HG03280 (cell line): Measurements from ENCODE around the gene PSMG2.
"Not testable (repeated sequence)": the region's sequence is repeated elsewhere in the genome, so short reads cannot be mapped to it uniquely, and the experiment has no call there.

Experiments used
- ATAC-seq: cut with Tn5 transposase; IDR thresholded peaks from one replicate; pipeline ENCODE4 v1.9.1; 2021; ENCODE audit warnings: mild to moderate bottlenecking, moderate library complexity; ENCODE audit not compliant: unreplicated experiment

The PSMG2 gene

DNA sequence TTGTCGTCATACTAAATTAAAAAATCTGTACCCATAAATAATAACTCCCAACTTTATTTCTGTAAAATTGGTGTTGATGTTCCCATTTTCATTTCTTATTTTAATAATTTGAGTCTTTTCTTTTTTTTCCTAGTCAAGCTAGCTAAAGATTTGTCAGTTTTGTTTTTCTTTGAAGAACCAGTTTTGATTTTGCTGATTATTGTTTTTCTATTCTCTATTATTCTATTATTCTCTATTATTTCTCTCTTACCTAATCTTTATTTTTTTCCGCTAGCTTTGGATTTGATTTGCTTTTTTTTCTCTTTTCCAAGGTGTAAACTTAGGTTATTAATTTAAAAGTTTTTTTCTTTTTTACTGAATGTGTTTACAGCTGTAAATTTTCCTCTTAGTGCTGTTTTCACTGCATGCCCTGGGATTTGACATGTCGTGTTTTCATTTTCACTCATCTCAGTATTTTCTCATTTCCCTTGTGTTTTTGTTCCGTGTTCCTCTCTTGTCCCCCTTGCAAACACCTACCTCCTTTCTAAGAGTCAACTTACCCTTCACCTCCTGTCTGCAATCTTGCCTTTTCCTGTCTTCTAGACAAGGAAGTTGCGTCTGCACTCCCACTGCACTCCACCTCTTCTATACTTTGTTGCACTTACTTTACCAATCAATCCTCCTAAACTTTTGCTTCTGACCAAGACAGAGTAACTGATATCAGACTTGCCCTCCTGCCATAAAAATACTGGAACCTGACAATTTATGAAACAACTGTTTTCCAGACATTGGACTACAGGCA is 18.8 kb downstream of the PSMG2 start:
- ATAC-seq, result no peak

DNA sequence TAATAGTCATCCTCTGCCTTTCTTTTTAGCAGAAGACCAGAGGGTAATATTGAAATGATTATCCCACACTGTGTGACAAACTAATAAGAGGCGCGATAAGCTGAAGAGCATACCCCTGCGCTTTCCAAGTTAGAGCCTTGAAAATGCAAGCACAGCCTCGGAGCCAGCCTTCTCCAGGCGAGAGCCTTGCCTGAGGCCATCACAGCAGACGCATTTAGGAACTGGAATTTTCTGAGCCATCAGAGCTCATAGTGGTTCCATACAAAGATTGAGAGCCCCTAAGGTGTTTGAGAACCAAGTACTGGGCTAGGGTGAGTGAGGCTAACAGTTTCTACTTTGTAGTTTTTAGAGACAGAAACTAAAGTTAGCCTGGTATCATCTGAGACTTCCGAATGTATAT is 19.9 kb downstream of the PSMG2 start:
- ATAC-seq, result no peak

DNA sequence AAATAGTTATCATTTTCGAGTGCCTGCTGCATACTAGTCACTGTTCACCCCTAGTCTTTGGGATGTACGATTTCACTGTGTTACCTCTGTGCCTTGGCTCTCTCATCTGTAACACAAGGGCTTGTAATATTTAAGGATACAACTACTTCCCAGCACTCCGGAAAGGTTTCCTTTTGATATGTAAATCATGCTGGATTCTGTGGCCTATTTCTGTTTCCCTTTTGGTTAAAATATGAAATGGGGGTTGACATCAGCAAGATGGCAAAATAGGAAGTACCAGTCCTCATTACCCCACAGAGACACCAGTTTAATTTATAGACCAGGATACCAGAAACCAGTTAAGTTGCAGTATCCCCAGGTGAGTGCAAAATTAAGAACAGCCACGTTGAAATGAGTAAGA is 23.5 kb downstream of the PSMG2 start:
- ATAC-seq, result no peak

DNA sequence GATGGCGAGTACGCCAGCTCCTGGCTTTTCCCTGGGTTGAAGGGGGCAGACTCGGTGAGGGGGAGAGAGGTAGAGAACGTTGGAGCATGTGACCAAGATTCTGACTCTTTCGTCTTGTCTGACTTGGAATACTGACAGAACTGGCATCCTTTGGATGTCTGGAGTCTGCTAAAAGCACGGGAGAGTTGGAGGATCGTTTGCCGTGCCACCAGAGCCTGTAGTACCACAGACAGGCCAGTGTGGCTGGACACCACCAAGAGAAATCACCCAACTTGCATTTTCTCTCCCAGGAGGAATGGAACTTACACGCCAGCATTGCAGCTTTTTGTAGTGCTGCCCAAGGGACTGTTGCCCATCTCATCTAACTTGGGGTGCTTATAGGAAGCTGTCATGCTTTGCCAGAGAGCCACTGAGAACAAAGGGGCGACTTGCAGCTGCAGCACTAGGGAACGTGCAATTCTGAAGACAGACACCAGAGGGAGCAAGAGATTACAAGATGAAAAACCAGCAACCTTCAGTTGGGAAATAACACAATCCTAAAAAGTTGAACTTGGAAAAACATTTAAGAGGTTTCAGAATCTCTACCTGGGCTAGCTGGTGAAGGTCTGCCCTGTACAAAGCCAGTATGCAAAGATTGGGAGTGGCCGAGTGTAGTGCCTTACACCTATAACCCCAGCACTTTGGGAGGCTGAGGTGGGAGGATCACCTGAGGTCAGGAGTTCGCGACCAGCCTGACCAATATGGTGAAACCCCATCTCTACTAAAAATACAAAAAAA is 24.1 kb downstream of the PSMG2 start:
- no peak for ATAC-seq

DNA sequence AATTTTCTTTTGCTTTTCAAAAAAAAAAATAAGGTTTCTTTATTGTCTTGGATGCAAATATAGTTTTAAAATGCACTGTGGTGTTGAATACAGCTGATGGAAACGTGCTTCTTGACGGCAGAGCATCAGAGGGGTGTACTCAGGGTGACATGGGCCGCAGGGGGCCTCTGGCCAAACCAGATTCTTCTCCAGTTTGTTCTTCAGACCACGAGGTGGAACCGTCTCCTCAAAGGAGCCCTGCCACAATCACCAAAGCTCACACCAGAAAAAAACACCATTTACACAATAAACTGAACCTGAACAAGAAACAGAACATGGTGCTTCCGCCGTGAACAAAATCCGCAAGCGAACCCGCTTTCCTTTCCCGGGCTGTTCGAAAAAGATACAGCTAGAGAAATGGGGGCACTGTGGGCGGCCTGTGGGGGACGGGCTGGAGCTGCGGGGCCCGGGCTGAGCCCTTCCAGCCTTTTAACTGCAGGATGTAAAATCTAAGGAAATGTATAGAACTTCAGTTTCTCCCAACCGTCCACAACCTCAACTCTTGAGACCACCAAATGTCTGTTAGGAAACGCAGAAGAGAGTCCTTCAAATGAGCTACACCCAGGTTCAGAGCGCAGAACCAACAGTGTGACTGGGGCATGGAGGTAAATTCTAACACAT is 34.5 kb downstream of the PSMG2 start:
- ATAC-seq, result no peak

DNA sequence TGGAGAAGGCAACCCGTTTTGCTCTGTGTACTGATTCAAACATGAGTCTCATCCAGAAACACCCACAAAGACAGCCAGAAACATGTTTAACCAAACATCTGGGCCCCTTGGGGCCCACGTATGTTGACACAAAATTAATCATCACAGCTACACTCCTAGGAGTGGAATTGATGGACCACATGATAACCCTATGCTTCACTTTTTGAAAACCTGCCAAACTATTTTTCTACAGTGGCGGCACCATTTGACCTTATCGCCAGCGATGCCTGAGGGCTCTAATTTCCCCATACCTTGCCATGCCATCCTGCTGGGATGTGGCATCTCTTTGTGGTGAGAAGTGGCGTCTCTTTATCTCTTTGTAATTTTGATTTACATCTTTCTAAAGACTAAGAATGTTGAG is 38.5 kb downstream of the PSMG2 start:
- ATAC-seq, result no peak

DNA sequence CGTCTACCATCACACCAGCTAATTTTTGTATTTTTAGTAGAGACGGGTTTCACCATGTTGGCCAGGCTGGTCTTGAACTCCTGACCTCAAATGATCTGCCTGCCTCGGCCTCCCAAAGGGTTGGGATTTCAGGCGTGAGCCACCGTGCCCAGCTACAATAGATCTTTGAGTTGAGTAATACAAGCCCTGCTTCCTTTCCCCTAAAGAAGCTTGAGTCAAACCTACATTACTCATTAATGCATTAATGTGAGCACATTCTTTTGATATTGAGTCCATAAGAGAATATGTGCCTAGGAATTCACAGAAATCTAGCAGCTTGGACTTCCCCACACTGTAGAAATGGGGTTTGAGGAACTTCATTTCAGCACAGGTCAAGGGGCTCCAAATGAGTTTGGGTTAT is 39.6 kb downstream of the PSMG2 start:
- ATAC-seq, result no peak

DNA sequence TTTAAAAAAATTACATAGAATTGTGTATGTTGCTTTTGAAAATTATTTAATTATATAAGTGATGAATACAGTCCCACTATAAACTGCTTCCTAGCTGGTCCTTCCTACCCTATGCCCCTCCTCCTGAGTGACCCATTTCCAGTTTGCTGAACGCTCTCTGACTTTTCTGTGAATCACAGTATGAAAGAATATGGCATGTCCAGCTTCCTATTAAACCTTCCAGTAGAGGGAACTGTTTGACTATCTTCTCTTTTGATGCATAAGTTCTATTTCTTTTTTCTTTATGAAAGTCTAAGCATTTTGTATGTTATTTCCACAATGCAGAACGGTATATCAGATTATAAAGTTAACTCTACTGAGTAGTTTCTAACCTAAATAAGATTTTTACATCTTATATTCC is 41.3 kb downstream of the PSMG2 start:
- no peak for ATAC-seq

DNA sequence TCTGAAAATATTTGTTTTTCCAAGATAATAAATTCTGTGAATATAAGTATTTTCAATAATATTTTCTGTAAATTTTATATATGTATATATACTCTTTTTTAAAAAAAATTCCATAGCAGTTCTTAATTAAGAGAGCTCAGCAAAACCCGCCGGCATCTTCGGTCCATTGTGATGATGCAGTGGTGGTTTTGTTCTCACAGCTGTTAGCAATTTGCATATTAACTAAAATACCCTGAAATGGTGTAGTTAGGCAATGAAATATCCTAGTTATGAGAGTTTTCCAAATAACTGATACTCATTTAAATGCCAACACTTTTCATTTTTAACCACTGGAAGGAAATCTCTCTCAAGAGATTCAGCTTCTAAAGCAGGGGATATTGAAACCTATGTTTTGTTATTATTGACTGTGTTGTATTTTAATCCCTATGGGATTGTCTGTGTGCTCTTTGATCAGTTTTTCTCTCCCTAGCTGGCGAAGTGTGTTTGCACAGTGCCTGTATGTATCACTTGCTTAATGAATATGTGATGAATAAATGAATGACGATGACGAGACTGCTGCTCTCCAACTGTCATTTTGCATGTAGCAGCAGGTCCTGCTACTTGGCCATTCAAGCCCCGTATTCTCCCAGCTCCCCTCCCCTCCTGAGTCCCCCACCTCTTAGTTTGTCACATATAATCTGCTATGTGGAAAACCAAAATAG is 42.4 kb downstream of the PSMG2 start:
- no peak for ATAC-seq

DNA sequence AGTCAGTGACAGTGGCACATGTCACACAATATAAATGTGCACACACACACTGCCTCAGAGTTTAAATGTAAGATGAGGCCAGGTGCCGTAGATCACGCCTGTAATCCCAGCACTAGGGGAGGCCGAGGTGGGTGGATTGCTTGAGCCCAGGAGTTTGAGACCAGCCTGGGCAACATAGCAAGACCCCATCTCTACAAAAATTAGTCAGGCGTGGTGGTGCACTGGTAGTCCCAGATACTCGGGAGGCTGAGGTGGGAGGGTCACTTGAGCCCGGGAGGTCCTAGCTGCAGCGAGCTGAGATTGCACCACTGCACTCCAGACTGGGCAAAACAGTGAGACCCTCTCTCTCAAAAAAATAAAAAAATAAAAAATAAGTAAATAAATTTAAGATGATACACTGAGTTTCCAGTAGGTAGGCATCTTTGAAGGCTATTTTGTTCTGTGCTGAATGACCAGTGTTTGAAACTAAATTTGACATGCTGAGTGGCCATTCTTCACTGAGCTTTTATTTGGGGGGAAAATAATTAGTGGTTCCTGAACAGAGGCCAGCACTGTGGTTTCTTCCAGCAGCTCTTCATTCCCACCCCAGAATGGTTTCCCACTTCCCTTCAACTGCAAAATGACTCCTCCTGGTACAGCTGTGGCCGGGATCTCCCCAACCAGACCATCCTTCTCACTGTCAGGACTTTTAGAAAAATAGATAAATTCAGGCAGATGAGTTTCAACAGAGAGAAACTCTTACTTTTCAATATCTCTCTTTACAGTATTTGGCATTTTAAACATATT is 44.9 kb downstream of the PSMG2 start:
- ATAC-seq, result no peak

DNA sequence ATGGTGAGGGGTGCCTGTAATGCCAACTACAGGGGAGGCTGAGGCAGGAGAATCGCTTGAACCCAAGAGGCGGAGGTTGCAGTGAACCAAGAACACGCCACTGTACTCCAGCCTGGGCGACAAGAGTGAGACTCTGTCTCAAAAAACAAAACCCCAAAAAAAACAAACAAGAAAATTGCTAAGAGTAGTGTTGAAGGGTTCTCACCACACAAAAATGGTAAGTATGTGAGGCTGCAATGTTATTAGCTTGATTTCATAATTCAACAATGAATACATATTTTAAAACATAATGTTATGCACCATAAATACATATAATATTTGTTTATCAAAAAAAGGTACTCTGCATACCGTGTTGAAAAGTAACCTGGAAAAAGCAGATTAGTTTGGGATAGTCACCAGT is 45.8 kb downstream of the PSMG2 start:
- ATAC-seq, result no peak

DNA sequence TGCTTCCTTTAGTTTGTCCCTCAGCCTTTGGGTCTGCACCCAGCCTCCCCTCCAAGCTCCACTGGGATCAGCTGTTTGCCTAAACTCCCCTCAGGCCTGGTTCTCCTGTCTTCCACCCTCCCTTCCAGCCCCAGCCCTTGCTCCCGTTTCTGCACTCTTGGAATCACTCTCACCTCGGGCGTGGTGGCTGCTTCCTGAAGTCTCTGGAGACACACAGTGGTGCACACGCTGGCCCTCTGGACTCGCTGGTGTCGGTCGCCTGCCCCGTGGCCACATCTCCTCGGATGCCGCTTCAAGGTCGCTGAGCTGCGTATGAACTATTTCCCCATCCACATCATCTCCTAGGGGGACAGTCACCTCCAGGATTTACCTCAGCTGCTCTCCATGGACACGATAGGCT is 46.3 kb downstream of the PSMG2 start:
- no peak for ATAC-seq

DNA sequence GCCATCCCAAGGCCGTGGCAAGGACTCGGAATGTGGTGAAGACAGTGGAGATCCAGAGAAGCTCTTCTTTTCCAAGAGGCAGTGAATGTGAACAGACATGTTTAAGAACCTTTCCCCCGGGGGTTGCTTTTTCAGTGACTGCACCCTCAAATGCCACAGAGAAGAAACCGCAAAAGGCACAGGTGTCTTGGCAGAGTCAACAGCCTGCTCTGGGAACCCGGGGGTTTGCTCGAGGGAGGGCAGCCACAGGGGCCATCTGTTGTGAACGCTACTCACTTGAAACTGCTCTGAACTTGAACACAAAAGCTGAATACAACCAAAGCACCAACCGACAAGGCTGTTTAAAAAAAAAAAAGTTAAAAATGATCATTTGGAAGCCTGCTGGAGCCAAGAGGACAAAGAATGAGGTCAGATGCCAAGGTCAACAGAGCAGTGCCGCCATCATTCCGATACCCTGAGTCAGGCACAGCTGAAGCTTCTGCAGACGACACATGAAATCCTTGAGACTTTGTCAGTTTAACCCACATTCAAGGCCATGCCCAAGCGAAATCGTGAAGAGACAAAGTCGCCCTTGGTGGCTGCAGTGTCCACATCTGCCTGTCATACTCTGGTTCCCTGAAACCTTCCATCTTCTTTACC is 47.4 kb downstream of the PSMG2 start:
- ATAC-seq, result no peak

DNA sequence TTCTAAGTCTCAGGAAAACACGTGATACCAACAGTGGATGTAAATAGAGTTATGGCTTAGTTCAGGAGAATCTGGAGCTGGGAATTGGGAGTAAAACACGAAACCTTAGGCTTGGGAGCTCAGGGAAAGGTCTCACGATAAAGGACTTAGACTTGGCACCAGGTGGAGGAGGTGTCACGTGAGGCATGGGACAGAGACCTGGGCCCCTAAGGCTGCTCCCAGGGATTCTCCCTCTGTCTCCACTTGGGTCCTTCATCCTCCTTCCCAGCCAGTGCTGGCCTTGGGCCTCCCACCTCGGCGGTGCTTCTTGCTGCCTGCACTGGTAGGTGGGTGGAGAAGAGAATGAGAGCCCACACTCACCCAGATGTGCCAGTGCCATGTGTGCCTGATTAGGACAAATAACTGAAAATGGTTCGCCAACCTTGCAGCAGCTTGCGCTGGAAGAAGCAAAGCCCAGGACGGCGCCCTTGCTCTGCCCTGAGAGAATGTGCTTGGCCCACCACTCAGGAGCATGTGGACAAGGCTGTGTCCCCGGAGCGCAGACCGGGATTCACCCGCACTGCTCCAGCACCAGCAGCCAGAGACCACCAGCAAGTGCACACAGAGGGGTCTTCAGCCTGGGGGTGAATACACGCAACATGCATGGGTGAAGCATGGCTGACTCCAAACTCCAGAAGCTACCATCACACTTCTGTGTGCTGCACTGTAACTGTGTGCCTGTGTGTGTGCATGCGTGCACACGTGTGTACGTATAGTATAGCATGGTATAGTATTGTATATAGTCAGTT is 48.1 kb downstream of the PSMG2 start:
- ATAC-seq, result no peak

DNA sequence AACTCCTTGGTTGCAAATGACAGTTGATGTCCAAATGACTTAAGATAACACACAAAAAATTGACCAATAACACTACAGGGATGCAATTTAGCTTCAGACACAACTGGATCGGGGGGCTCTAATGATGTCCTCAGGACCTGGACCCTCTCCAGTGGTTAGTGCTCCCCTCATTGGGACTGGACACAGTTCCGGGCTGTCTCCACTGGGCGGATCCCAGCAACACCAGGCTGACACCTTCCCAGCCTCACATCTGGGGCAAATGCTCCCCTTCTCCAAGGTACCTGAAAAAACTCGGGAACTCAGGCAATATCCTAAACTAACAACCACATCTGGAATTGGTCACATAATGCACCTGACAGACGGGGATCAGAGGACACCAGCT is 48.7 kb downstream of the PSMG2 start:
- ATAC-seq, result no peak

DNA sequence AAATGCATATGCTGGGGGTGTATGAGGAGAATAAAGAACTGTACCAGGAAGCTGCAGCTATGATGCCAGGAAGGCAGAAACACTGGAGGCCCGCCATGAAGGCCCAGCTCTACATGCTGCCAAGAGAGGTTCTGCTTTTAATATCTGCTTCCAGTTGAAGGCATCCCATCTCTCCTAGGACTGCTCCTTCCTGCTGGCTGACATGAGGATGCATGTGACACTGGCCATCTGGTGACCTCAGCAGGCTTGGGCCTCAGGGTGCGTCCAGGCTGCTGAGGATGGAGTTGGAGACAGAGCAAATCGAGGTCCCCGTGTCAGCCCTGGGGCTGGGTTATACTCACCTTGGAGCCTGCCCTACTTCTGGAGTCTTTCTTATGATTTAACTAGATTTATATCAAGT is 49.0 kb downstream of the PSMG2 start:
- no peak for ATAC-seq

DNA sequence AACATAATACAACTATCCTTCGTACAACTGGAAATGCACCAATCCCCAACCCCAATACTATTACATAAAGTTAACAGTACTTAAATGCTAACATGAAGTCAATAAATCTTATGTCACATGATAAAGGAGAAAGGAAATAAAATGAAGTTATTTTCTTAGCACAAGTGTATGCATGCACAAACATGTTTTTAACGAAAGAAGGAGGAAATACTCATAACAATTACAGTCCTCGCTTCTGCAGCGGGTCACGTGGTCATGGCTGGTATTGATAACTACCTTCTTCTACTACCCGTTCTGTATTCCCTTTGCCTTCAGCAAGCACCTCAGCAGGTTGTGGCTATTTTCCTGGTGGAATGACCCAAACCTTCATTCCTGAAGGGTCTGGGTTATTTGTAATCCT is 51.7 kb downstream of the PSMG2 start:
- no peak for ATAC-seq

DNA sequence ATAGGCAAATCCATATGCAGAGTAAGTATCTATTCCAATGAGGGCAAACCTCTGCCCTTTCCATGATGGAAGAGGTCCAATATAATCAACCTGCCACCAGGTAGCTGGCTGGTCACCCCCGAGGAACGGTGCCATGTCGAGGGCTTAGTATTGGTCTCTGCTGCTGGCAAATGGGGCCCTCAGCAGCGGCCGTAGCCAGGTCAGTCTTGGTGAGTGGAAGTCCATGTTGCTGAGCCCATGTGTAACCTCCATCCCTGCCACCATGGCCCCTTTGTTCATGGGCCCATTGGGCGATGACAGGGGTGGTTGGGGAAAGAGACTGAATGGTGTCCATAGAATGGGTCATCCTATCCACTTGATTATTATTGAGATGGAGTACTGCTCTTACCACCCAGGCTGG is 52.8 kb downstream of the PSMG2 start:
- ATAC-seq, result not testable (repeated sequence)

DNA sequence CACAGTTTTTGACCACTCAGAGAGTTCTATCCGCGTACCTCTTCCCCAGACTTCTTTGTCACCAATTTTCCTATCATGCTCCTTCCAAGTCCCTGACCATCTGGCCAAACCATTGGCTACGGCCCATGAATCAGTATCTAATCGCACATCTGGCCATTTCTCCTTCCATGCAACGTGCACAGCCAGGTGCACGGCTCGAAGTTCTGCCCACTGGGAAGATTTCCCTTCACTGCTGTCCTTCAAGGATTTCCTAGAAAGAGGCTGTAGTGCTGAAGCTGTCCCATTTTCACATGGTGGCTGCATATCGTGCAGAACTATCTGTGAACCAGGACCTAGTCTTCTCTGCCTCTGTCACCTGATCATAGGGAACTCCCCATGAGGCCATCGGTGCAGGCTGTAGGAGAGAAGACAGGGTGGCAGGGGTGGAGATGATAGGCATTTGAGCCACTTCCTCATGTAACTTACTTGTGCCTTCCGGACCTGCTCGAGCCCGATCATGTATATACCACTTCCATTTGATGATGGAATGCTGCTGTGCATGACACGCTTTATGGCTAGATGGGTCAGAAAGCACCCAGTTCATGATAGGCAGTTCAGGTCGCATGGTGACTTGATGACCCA is 53.9 kb downstream of the PSMG2 start:
- not testable (repeated sequence) for ATAC-seq
